ENCODE data around the gene RGS18. TPM values are rescaled to one million over a fixed set of nuclear protein-coding genes. Genes with fewer than 3 reads are reported as not detected.

RGS18 gene
- total and polyA plus RNA-seq, 2 of the 4 experiments (the other 2 are of a cell fraction), result 0.09 to 0.18 TPM

GRCh38 chr1:192157067-192157466, 1.2 kb upstream of the RGS18 start:
- H3K56ac ChIP-seq (ENCODE audit: extremely low read depth, insufficient read depth, low read length), result no peak overlapping the region
- no peaks in the 10 kb centered on the region for H3K27me3 ChIP-seq (ENCODE audit: control insufficient read depth, insufficient read depth, low read length)
- no peak for TF ChIP-seq CTCF (conservative IDR thresholded peaks at IDR 0.05; ENCODE audit: low read depth, low read length)
- no peak for TF ChIP-seq MAZ (IDR thresholded peaks at IDR 0.05; ENCODE audit: borderline replicate concordance, low read depth, low read length)
- no peak for TF ChIP-seq RCOR1 (IDR thresholded peaks at IDR 0.05; ENCODE audit: insufficient replicate concordance, low read length)
- TF ChIP-seq USF2 (IDR thresholded peaks at IDR 0.05; ENCODE audit: low read depth, low read length), result no peak
- no peak for TF ChIP-seq NFE2L2 (IDR thresholded peaks at IDR 0.05; ENCODE audit: low read depth, low read length)
- no peak for TF ChIP-seq RFX5 (IDR thresholded peaks at IDR 0.05; ENCODE audit: low read depth, low read length)
- TF ChIP-seq FOS (IDR thresholded peaks at IDR 0.05; ENCODE audit: low read depth, low read length), result no peak
- no peak for TF ChIP-seq CEBPB (IDR thresholded peaks at IDR 0.05; ENCODE audit: low read depth, low read length)
- TF ChIP-seq MAFK (IDR thresholded peaks at IDR 0.05; ENCODE audit: low read depth, low read length), result no peak
- TF ChIP-seq SMC3 (IDR thresholded peaks at IDR 0.05; ENCODE audit: low read depth, low read length), result no peak
- TF ChIP-seq ELK1 (IDR thresholded peaks at IDR 0.05; ENCODE audit: borderline replicate concordance, low read depth, low read length), result no peak
- TF ChIP-seq POLR2A (IDR thresholded peaks at IDR 0.05; ENCODE audit: low read depth, low read length), result no peak
- no peak for TF ChIP-seq BHLHE40 (IDR thresholded peaks at IDR 0.05; ENCODE audit: low read depth, low read length)
- TF ChIP-seq RAD21 (IDR thresholded peaks at IDR 0.05; ENCODE audit: low read length), result no peak
- TF ChIP-seq CHD1 (IDR thresholded peaks at IDR 0.05; ENCODE audit: low read depth, low read length), result no peak
- no peak for TF ChIP-seq MXI1 (IDR thresholded peaks at IDR 0.05; ENCODE audit: borderline replicate concordance, low read depth, low read length)
- H4K5ac ChIP-seq (ENCODE audit: low read depth, low read length), result no peak overlapping the region
- DNase-seq, result no peak
- H4K91ac ChIP-seq (ENCODE audit: insufficient read depth, low read depth, low read length), result no peak overlapping the region
- H3K18ac ChIP-seq (ENCODE audit: low read depth, low read length), result peak overlapping the region; percentile 57; the same call in 1 of the 2 replicates
- no peaks in the 10 kb centered on the region for H3K79me1 ChIP-seq (ENCODE audit: low read depth in 1 of 2, low read length in 2 of 2)
- no peaks in the 10 kb centered on the region for H3K9me1 ChIP-seq (ENCODE audit: insufficient read depth, low read length)
- no peaks in the 10 kb centered on the region for H4K20me1 ChIP-seq (ENCODE audit: insufficient read depth, low read length)
- dilution Hi-C loops (cut with HindIII; ENCODE audit: low sequenced_read_pairs, unreplicated experiment), result no loop called here
- H3K4ac ChIP-seq (ENCODE audit: low read depth, low read length), result no peak overlapping the region
- ChIA-PET CTCF (no interaction called here), POLR2A (ENCODE audit: unreplicated experiment) (no interaction called here)
- H2BK5ac ChIP-seq (ENCODE audit: low read depth, low read length, poor library complexity, severe bottlenecking), result peak overlapping the region; percentile 54
- no peak overlapping the region for H3K4me3 ChIP-seq (ENCODE audit: insufficient read depth, low read depth, low read length)
- no peak overlapping the region for H3K9ac ChIP-seq (ENCODE audit: low read depth, low read length)
- BruUV-seq (replicated peaks), result no TSS peak
- no peak overlapping the region for H2AFZ ChIP-seq (replicated peaks; ENCODE audit: low read length, poor library complexity)
- H2BK120ac ChIP-seq (ENCODE audit: low read depth, low read length), result no peak overlapping the region
- no peak overlapping the region for H2AK9ac ChIP-seq (replicated peaks; ENCODE audit: low read depth, low read length, poor library complexity)
- no peak overlapping the region for H2AK5ac ChIP-seq (ENCODE audit: low read depth, low read length)
- peaks cover 2% of the 10 kb centered on the region for H3K4me1 ChIP-seq (ENCODE audit: control insufficient read depth, insufficient read depth, low read length)
- H4K8ac ChIP-seq (ENCODE audit: low read depth in 2 of 2, low read length in 2 of 2), result no peak overlapping the region
- H2BK20ac ChIP-seq (ENCODE audit: low read depth, low read length), result no peak overlapping the region
- H3K4me2 ChIP-seq (ENCODE audit: low read depth, low read length), result no peak overlapping the region
- no peak overlapping the region for H3K14ac ChIP-seq (replicated peaks; ENCODE audit: low read depth, low read length)
- intact Hi-C loops (cut with micrococcal nuclease), result loop anchor here (5.0 to 10.0 kb wide), 2 partner anchors 50 to 288 kb away; no protein-coding TSS in a partner anchor
- no peaks in the 10 kb centered on the region for H3K36me3 ChIP-seq (ENCODE audit: control insufficient read depth, insufficient read depth, low read length)
- in situ Hi-C loops (cut with MboI; ENCODE audit: low sequenced_read_pairs), result no loop called here
- H3K27ac ChIP-seq (ENCODE audit: insufficient read depth, low read length), result no peak overlapping the region
- H3K23ac ChIP-seq (ENCODE audit: low read depth, low read length), result no peak overlapping the region
- no peaks in the 10 kb centered on the region for H3K9me3 ChIP-seq (ENCODE audit: control insufficient read depth, insufficient read depth, low read length)
- H2BK15ac ChIP-seq (ENCODE audit: low read depth, low read length), result no peak overlapping the region
- ATAC-seq (ENCODE audit: low read depth), result no peak

Measured in IMR-90 (cell line).